ENCODE results near the gene TBL1X. TPM values are rescaled to one million over a fixed set of nuclear protein-coding genes. Genes with fewer than 3 reads are reported as not detected.

The TBL1X gene
- total and polyA plus RNA-seq, 10 of the 15 experiments (the other 5 are each of a cell fraction or from before 2014, with no cell fraction given) = 4.4 to 26.3 (median 10.6) TPM

DNA sequence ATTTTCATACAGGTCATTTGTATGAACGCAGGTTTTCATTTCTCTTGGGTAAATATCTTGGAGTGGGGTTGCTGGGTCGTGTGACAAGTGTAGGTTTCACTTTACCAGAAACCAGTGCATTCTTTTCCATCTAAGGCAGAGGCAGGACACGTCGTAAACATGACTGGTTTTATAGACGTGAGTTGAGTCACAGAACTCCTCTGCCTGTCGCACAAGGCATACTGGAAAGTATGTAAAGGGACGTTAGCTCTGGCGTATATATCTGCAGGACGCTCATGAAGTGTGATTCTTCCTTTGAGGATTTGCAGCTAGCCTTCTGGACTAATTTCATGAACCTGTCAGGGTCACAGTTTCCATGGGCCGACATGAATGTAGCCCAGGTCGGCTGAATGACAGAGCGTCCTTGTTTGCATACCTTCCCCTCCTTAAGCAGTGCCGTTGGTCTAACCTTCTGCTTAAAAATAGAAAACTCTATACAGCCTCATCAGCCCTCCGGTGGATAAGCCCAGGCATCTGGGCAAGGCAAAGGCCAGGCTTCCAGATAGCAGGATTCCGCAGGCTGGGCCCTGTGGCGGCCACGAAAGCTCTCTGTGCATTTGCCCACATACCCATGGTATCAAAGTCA lies 194.8 kb downstream of the TBL1X start:
- intact Hi-C loops (cut with micrococcal nuclease; ENCODE audit: unreplicated experiment) = no loop called here

More for the DNA sequence above, 194.8 kb downstream of the TBL1X start:
- no peak overlapping the region for H2AFZ ChIP-seq (ENCODE audit: control insufficient read depth, low read depth, low read length)
- H3K27me3 ChIP-seq (replicated peaks in 1 of 2; ENCODE audit: control insufficient read depth in 2 of 2, insufficient read depth in 2 of 2, low read length in 1 of 2) = no peaks in the 10 kb centered on the region
- FAIRE-seq (no peak), DNase-seq (ENCODE audit: low read depth, low spot score) (no peak), ATAC-seq (no peak)
- ChIA-PET SMC1A (ENCODE audit: uncharacterized antibody, unreplicated experiment) (interaction anchor here (0.8 to 1.4 kb wide), 2 partner anchors 9 to 17 kb away, joined by 3 read pairs; no protein-coding TSS in a partner anchor), CTCF (no interaction called here), POLR2A (no interaction called here), RAD21 (ENCODE audit: unreplicated experiment) (interaction anchor here (0.6 kb wide), 1 partner anchor 241 kb away, joined by 3 read pairs; no protein-coding TSS in a partner anchor)
- no peak overlapping the region for H3K27ac ChIP-seq (ENCODE audit: control insufficient read depth, insufficient read depth)
- H3K4me1 ChIP-seq (ENCODE audit: control insufficient read depth, insufficient read depth, low read length) = no peaks in the 10 kb centered on the region
- TF ChIP-seq, protein P1, sequence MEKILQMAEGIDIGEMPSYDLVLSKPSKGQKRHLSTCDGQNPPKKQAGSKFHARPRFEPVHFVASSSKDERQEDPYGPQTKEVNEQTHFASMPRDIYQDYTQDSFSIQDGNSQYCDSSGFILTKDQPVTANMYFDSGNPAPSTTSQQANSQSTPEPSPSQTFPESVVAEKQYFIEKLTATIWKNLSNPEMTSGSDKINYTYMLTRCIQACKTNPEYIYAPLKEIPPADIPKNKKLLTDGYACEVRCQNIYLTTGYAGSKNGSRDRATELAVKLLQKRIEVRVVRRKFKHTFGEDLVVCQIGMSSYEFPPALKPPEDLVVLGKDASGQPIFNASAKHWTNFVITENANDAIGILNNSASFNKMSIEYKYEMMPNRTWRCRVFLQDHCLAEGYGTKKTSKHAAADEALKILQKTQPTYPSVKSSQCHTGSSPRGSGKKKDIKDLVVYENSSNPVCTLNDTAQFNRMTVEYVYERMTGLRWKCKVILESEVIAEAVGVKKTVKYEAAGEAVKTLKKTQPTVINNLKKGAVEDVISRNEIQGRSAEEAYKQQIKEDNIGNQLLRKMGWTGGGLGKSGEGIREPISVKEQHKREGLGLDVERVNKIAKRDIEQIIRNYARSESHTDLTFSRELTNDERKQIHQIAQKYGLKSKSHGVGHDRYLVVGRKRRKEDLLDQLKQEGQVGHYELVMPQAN (conservative IDR thresholded peaks at IDR 0.05) = no peak
- TF ChIP-seq FOS (IDR thresholded peaks at IDR 0.05; ENCODE audit: borderline replicate concordance, extremely low read depth, insufficient read length) (no peak), CHD2 (IDR thresholded peaks at IDR 0.05; ENCODE audit: borderline replicate concordance, low read depth, low read length) (no peak), CEBPB (IDR thresholded peaks at IDR 0.05; ENCODE audit: borderline replicate concordance in 1 of 2, low read depth in 2 of 2, low read length in 2 of 2) (no peak)
- no peaks in the 10 kb centered on the region for H4K20me1 ChIP-seq (ENCODE audit: control insufficient read depth, insufficient read depth)
- H3K4me3 ChIP-seq = no peak overlapping the region
- BruUV-seq (replicated peaks) = no TSS peak
- H3K79me2 ChIP-seq (ENCODE audit: control insufficient read depth, insufficient read depth, low read length) = no peaks in the 10 kb centered on the region
- no peaks in the 10 kb centered on the region; a peak in 1 of 4 replicates for H3K36me3 ChIP-seq (ENCODE audit: control insufficient read depth in 2 of 2, insufficient read depth in 2 of 2, low read length in 1 of 2)
- 70% methylated on average over 17 of the region's 17 CpGs for WGBS (ENCODE audit: insufficient coverage, insufficient replicate concordance, low lambda C conversion rate, missing lambda C conversion rate)
- H3K9ac ChIP-seq (ENCODE audit: control insufficient read depth, insufficient read depth, low read length) = no peak overlapping the region
- H3K4me2 ChIP-seq (ENCODE audit: control insufficient read depth, insufficient read depth) = no peak overlapping the region
- in situ Hi-C loops (cut with MboI) = no loop called here
- no peaks in the 10 kb centered on the region; the same call in 2 of the 3 replicates for H3K9me3 ChIP-seq (replicated peaks; ENCODE audit: control insufficient read depth, insufficient read depth, low read length)

All from GM12878 (cell line).